Mesangial cell (primary cell): ENCODE measurements around the gene ZNF714. TPM values are rescaled to one million over a fixed set of nuclear protein-coding genes. Genes with fewer than 3 reads are reported as not detected.

Experiments used
- total RNA-seq: library from RNA; depleted of rRNA; stranded (reverse); fragments of >200 nt; gene quantifications from 2 replicates; pipeline ENCODE4 v1.2.3, GENCODE V29; 2015

ZNF714 gene
- total RNA-seq: 3.0 and 7.0 TPM in 2 replicates

GRCh38 chr19:21082011-21082975 is at the start of gene ZNF714:
ZNF714 (plus strand) TSS chr19:21082203; CDS start chr19:21098269, 16,066 bp downstream.

GRCh38 chr19:21141787-21142464 is 59.9 kb downstream of the ZNF714 start, which contains the start of gene ZNF431:
ZNF431 (plus strand) TSS chr19:21142040; CDS start chr19:21142184, 144 bp downstream.

Other genes starting within 250 kb of the ZNF714 start
- gene ZNF85, start 159.0 kb upstream of the ZNF714 start, total RNA-seq: 2.7 and 8.0 TPM in 2 replicates
- gene ZNF430, start 61.5 kb upstream of the ZNF714 start, total RNA-seq: 3.4 and 4.3 TPM in 2 replicates
- 2.5 and 2.8 TPM in 2 replicates for gene ZNF431, start 59.8 kb downstream of the ZNF714 start, total RNA-seq
- gene ZNF708, start 247.2 kb downstream of the ZNF714 start, total RNA-seq: 2.4 and 6.7 TPM in 2 replicates